SK-N-SH (cell line): Measurements from ENCODE around the gene CEBPG. TPM values are rescaled to one million over a fixed set of nuclear protein-coding genes. Genes with fewer than 3 reads are reported as not detected.

ENCODE experiments used
- CTCF ChIA-PET: fragments of 300-600, 350-600 bp; formaldehyde crosslinking; extraction: SDS; loops from one replicate; lab custom pipeline; 2021; lab: Yijun Ruan, JAX
- POLR2A ChIA-PET: fragments of 350-600 bp; sonication (Branson Sonifier 250); formaldehyde crosslinking; extraction: SDS; loops from one replicate; lab custom pipeline; 2020; ENCODE audit warnings: antibody characterized with exemption, inconsistent platforms; lab: Yijun Ruan, JAX
- DNase-seq: peaks from one replicate; pipeline ENCODE4 v3.0.0; 2012
- H2AFZ ChIP-seq: fragments of 200-600 bp; sonication (generic); 2 replicates; pipeline ENCODE4 v1.8.1; 2016; ENCODE audit warnings: antibody characterized with exemption, mild to moderate bottlenecking, low read depth
- H3F3A ChIP-seq: fragments of 200-600 bp; sonication (generic); replicated peaks from 2 replicates; pipeline ENCODE3; 2016; ENCODE audit warnings: antibody characterized with exemption, mild to moderate bottlenecking; ENCODE audit not compliant: insufficient read depth
- H3K27ac ChIP-seq, 2 experiments: fragments of 200-500 bp in 1 of 2; fragments of 200-600 bp in 1 of 2; sonication (Bioruptor generic) in 1 of 2; sonication (generic), shearing (Covaris generic) in 1 of 2; 2 replicates each; pipeline versions ENCODE4 v1.5.1 to v1.6.1; 2014 to 2016; ENCODE audit warnings: low read depth in 2 of 2, inconsistent platforms in 1 of 2, low read length in 1 of 2, mild to moderate bottlenecking in 1 of 2, mixed read lengths in 1 of 2
- H3K27me3 ChIP-seq: fragments of 200-600 bp; sonication (generic), shearing (Covaris generic); 2 replicates; pipeline ENCODE4 v1.6.1; 2016; ENCODE audit warnings: mixed run types; ENCODE audit not compliant: insufficient read depth
- H3K36me3 ChIP-seq, 2 experiments: fragments of 200-500 bp in 1 of 2; fragments of 200-600 bp in 1 of 2; sonication (Bioruptor generic) in 1 of 2; sonication (generic) in 1 of 2; replicated peaks in 1 of 2; 2 replicates each; pipeline versions ENCODE3 to v1.5.1; 2014 to 2016; ENCODE audit warnings: low read length in 1 of 2, mild to moderate bottlenecking in 1 of 2; ENCODE audit not compliant: insufficient read depth in 2 of 2, control insufficient read depth in 1 of 2
- H3K4me1 ChIP-seq, 2 experiments: fragments of 200-500 bp in 1 of 2; fragments of 200-600 bp in 1 of 2; sonication (Bioruptor generic) in 1 of 2; sonication (generic), shearing (Covaris generic) in 1 of 2; 2 replicates each; pipeline versions ENCODE4 v1.5.1 to v1.6.1; 2014 to 2016; ENCODE audit warnings: low read depth in 1 of 2, low read length in 1 of 2, mixed run types in 1 of 2; ENCODE audit not compliant: insufficient read depth in 2 of 2, control insufficient read depth in 1 of 2
- H3K4me2 ChIP-seq: fragments of 200-600 bp; sonication (generic), shearing (Covaris generic); 2 replicates; pipeline ENCODE4 v1.6.1; 2017; ENCODE audit warnings: mixed run types
- H3K4me3 ChIP-seq, 2 experiments: fragments of 200-500 bp in 1 of 2; fragments of 200-600 bp in 1 of 2; sonication (Bioruptor generic) in 1 of 2; sonication (generic), shearing (Covaris generic) in 1 of 2; 2 replicates each; pipeline versions ENCODE4 v1.5.1 to v1.8.1; 2014 to 2016; ENCODE audit warnings: low read depth in 2 of 2, inconsistent platforms in 1 of 2, low read length in 1 of 2, mild to moderate bottlenecking in 1 of 2, mixed read lengths in 1 of 2, moderate library complexity in 1 of 2
- H3K79me2 ChIP-seq: fragments of 200-600 bp; sonication (generic); 2 replicates; pipeline ENCODE4 v1.8.1; 2017; ENCODE audit warnings: mild to moderate bottlenecking; ENCODE audit not compliant: insufficient read depth
- H3K9ac ChIP-seq: fragments of 200-600 bp; sonication (generic); 2 replicates; pipeline ENCODE4 v1.6.1; 2017; ENCODE audit warnings: mixed run types
- H3K9me2 ChIP-seq: fragments of 200-600 bp; sonication (generic); 2 replicates; pipeline ENCODE4 v1.6.1; 2017; ENCODE audit warnings: mixed run types
- H3K9me3 ChIP-seq: fragments of 200-600 bp; sonication (generic); 2 replicates; pipeline ENCODE4 v1.6.1; 2017; ENCODE audit warnings: mixed run types, mild to moderate bottlenecking, moderate library complexity
- H4K20me1 ChIP-seq: fragments of 200-600 bp; sonication (generic); 2 replicates; pipeline ENCODE4 v1.6.1; 2017; ENCODE audit warnings: mild to moderate bottlenecking, mixed run types; ENCODE audit not compliant: insufficient read depth
- CHD2 ChIP-seq: fragments of 150-350 bp; IDR thresholded peaks from 2 replicates; pipeline ENCODE4 v1.6.1; 2018; ENCODE audit warnings: low read length; ENCODE audit not compliant: partially characterized antibody
- CTCF ChIP-seq: fragments of 200-600 bp; sonication (generic); IDR thresholded peaks from 2 replicates; pipeline ENCODE4 v1.6.1; 2017; ENCODE audit warnings: antibody characterized with exemption, mild to moderate bottlenecking, moderate library complexity
- EP300 ChIP-seq, 2 experiments: IDR thresholded peaks; 2 replicates each; pipeline versions ENCODE4 v1.4.0 to v1.6.1; 2012; ENCODE audit warnings: borderline replicate concordance in 1 of 2, low read depth in 1 of 2, low read length in 1 of 2
- EZH2phosphoT487 ChIP-seq: fragments of 200-600 bp; sonication (generic); IDR thresholded peaks from 2 replicates; pipeline ENCODE4 v1.6.1; 2017; ENCODE audit warnings: low read depth, mixed run types, mild to moderate bottlenecking, antibody characterized with exemption, moderate library complexity, borderline replicate concordance
- FOSL2 ChIP-seq: IDR thresholded peaks from 2 replicates; pipeline ENCODE4 v1.4.0; 2012; ENCODE audit warnings: low read depth, mild to moderate bottlenecking, moderate library complexity, borderline replicate concordance
- GABPA ChIP-seq: IDR thresholded peaks from 2 replicates; pipeline ENCODE4 v1.4.0; 2012; ENCODE audit warnings: low read depth, mild to moderate bottlenecking
- GATA2 ChIP-seq: sonication (generic); formaldehyde crosslinking; IDR thresholded peaks from 2 replicates; pipeline ENCODE4 v1.5.0; 2020; ENCODE audit warnings: mild to moderate bottlenecking, missing genetic modification reagents
- MXI1 ChIP-seq: IDR thresholded peaks from 2 replicates; pipeline ENCODE4 v1.6.1; 2012; ENCODE audit warnings: mild to moderate bottlenecking, low read depth, low read length, improper control_type of control experiment
- NFIC ChIP-seq: IDR thresholded peaks from 2 replicates; pipeline ENCODE4 v1.4.0; 2012; ENCODE audit warnings: borderline replicate concordance
- NRF1 ChIP-seq: IDR thresholded peaks from 2 replicates; pipeline ENCODE4 v1.6.1; 2012; ENCODE audit warnings: low read depth, mild to moderate bottlenecking, low read length
- RAD21 ChIP-seq: IDR thresholded peaks from 2 replicates; pipeline ENCODE4 v1.6.1; 2012; ENCODE audit warnings: mild to moderate bottlenecking, low read length
- RCOR1 ChIP-seq: fragments of 150-350 bp; IDR thresholded peaks from 2 replicates; pipeline ENCODE4 v1.6.1; 2017; ENCODE audit warnings: antibody characterized with exemption, low read length
- REST ChIP-seq: IDR thresholded peaks from 2 replicates; pipeline ENCODE4 v1.6.1; 2012; ENCODE audit warnings: mild to moderate bottlenecking, low read depth, low read length, moderate library complexity
- RFX5 ChIP-seq: IDR thresholded peaks from 2 replicates; pipeline ENCODE4 v1.6.1; 2012; ENCODE audit warnings: mild to moderate bottlenecking, improper control_type of control experiment, low read length
- SIN3A ChIP-seq: IDR thresholded peaks from 2 replicates; pipeline ENCODE4 v1.6.1; 2012; ENCODE audit warnings: low read depth, mild to moderate bottlenecking, low read length, moderate library complexity, borderline replicate concordance
- SMC3 ChIP-seq: IDR thresholded peaks from 2 replicates; pipeline ENCODE4 v1.6.1; 2012; ENCODE audit warnings: low read depth, low read length, improper control_type of control experiment
- TCF12 ChIP-seq: IDR thresholded peaks from 2 replicates; pipeline ENCODE4 v1.4.0; 2012
- USF1 ChIP-seq: IDR thresholded peaks from 2 replicates; pipeline ENCODE4 v1.4.0; 2012; ENCODE audit warnings: low read depth, borderline replicate concordance
- USF2 ChIP-seq: fragments of 150-350 bp; IDR thresholded peaks from 2 replicates; pipeline ENCODE4 v1.6.1; 2017; ENCODE audit warnings: antibody characterized with exemption, low read length, low read depth, borderline replicate concordance
- YY1 ChIP-seq: IDR thresholded peaks from 2 replicates; pipeline ENCODE4 v1.4.0; 2012; ENCODE audit warnings: low read depth, mild to moderate bottlenecking
- WGBS: methylation state at CpG from one replicate; pipeline ENCODE4 v1.1.6; 2017; ENCODE audit warnings: low lambda C conversion rate; 5-methylcytosine and 5-hydroxymethylcytosine counted together
- polyA plus RNA-seq, 3 experiments: library from polyadenylated mRNA; depleted of rRNA; stranded (reverse); fragments of >200 nt; gene quantifications; 2 replicates each; pipeline ENCODE4 v1.2.3, GENCODE V29; 2012

Gene CEBPG
- polyA plus RNA-seq, 1 of the 3 experiments (the other 2 are of a cell fraction) = 9.1 TPM

GRCh38 chr19:33394006-33394722 lies 20.7 kb downstream of the CEBPG start:
- Histone ChIP-seq H3K36me3 (peaks cover 0 to 2% of the 10 kb centered on the region in 2 experiments), H3K9me2 (no peaks in the 10 kb centered on the region), H3K4me2 (no peak overlapping the region), H3K4me1 (peaks cover 0 to 33% of the 10 kb centered on the region in 2 experiments; a peak in 1 of 4 replicates), H3K27me3 (no peaks in the 10 kb centered on the region), H3K4me3 (no peak overlapping the region), H3K79me2 (no peaks in the 10 kb centered on the region), H2AFZ (no peak overlapping the region), H4K20me1 (peaks cover 16% of the 10 kb centered on the region), H3K9ac (no peak overlapping the region), H3K27ac (no peak overlapping the region), H3K9me3 (no peaks in the 10 kb centered on the region), H3F3A (no peaks in the 10 kb centered on the region)
- no peak for DNase-seq
- no peak for TF ChIP-seq NFIC
- TF ChIP-seq MXI1 = no peak
- TF ChIP-seq USF2 = no peak
- no peak for TF ChIP-seq GABPA
- TF ChIP-seq RCOR1 = no peak
- TF ChIP-seq RAD21 = no peak
- no peak for TF ChIP-seq EZH2phosphoT487
- no peak for TF ChIP-seq SIN3A
- no peak for TF ChIP-seq NRF1
- no peak for TF ChIP-seq REST
- TF ChIP-seq EP300 (IDR thresholded peaks at IDR 0.05; ENCODE audit: borderline replicate concordance in 1 of 2, low read depth in 1 of 2, low read length in 1 of 2) = no peak
- no peak for TF ChIP-seq SMC3
- TF ChIP-seq YY1 = no peak
- no peak for TF ChIP-seq CHD2
- TF ChIP-seq USF1 = no peak
- TF ChIP-seq GATA2 (CRISPR knock-in tag) = no peak
- TF ChIP-seq CTCF = no peak
- no peak for TF ChIP-seq FOSL2
- no peak for TF ChIP-seq TCF12
- no peak for TF ChIP-seq RFX5
- WGBS = 92% methylated on average over 14 of the region's 30 CpGs
- ChIA-PET CTCF (interaction anchor here (0.6 to 22.5 kb wide), 4 partner anchors 12 to 153 kb away, joined by 3 to 511 read pairs (median 63); no protein-coding TSS in a partner anchor), POLR2A (interaction anchor here (1.0 kb wide), 1 partner anchor 22 kb away, joined by 3 read pairs; no protein-coding TSS in a partner anchor)
